Common myeloid progenitor, CD34-positive (primary cell): ENCODE measurements around the gene EFNA3.

ENCODE experiments used
- CTCF ChIA-PET: fragments of 350-600 bp; sonication (Branson Sonifier 250); formaldehyde crosslinking; loops from one replicate; lab custom pipeline; 2021; ENCODE audit warnings: antibody characterized with exemption; lab: Charles Lee
- POLR2A ChIA-PET: fragments of 350-600 bp; sonication (Branson Sonifier 250); formaldehyde crosslinking; loops from one replicate; lab custom pipeline; 2021; ENCODE audit warnings: antibody characterized with exemption; lab: Charles Lee
- DNase-seq, 3 donors: peaks; one replicate each; pipeline versions ENCODE4 v3.0.0 to v3.0.0-alpha.2; 2013
- H3K27ac ChIP-seq, 2 experiments: 1 replicate in 1 of 2; 2 replicates in 1 of 2; pipeline ENCODE4 v1.7.0; 2013; ENCODE audit warnings: inconsistent platforms in 2 of 2, low read length in 2 of 2, mild to moderate bottlenecking in 2 of 2, low read depth in 1 of 2, moderate library complexity in 1 of 2; ENCODE audit not compliant: severe bottlenecking in 2 of 2, insufficient read depth in 1 of 2, poor library complexity in 1 of 2
- H3K27me3 ChIP-seq, 5 experiments: replicated peaks in 2 of 5; 1 replicate in 3 of 5; 2 replicates in 2 of 5; pipeline versions ENCODE4 v1.6.1 to v1.7.0; 2013; ENCODE audit warnings: low read length in 4 of 5, mild to moderate bottlenecking in 2 of 5, moderate library complexity in 2 of 5, inconsistent platforms in 1 of 5; ENCODE audit not compliant: insufficient read depth in 5 of 5, control insufficient read depth in 4 of 5
- H3K36me3 ChIP-seq, 4 experiments: 1 replicate in 2 of 4; 2 replicates in 2 of 4; pipeline versions ENCODE4 v1.6.1 to v1.7.0; 2013; ENCODE audit warnings: low read length in 3 of 4, control low read depth in 1 of 4, mild to moderate bottlenecking in 1 of 4; ENCODE audit not compliant: control insufficient read depth in 4 of 4, insufficient read depth in 4 of 4
- H3K4me1 ChIP-seq, 4 experiments: 1 replicate in 3 of 4; 2 replicates in 1 of 4; pipeline versions ENCODE4 v1.6.1 to v1.7.1; 2013; ENCODE audit warnings: low read length in 3 of 4, mild to moderate bottlenecking in 3 of 4, control low read depth in 1 of 4, inconsistent platforms in 1 of 4, moderate library complexity in 1 of 4; ENCODE audit not compliant: control insufficient read depth in 4 of 4, insufficient read depth in 4 of 4; ENCODE audit errors: control extremely low read depth in 1 of 4
- H3K4me3 ChIP-seq, 7 experiments: 1 replicate in 4 of 7; 2 replicates in 3 of 7; pipeline versions ENCODE4 v1.5.1 to v1.7.0; 2013; ENCODE audit warnings: mild to moderate bottlenecking in 7 of 7, low read length in 6 of 7, moderate library complexity in 6 of 7, inconsistent platforms in 2 of 7, low read depth in 2 of 7, control low read depth in 1 of 7; ENCODE audit not compliant: insufficient read depth in 4 of 7, control insufficient read depth in 1 of 7; ENCODE audit errors: extremely low read depth in 1 of 7
- H3K9me3 ChIP-seq, 5 experiments: 1 replicate in 4 of 5; 2 replicates in 1 of 5; pipeline versions ENCODE4 v1.6.1 to v1.7.1; 2013; ENCODE audit warnings: low read length in 4 of 5, mild to moderate bottlenecking in 2 of 5, inconsistent platforms in 1 of 5, low read depth in 1 of 5, moderate library complexity in 1 of 5; ENCODE audit not compliant: control insufficient read depth in 4 of 5, insufficient read depth in 2 of 5; ENCODE audit errors: control extremely low read depth in 1 of 5
- WGBS: methylation state at CpG from one replicate; pipeline ENCODE4 v1.1.5; 2013; ENCODE audit not compliant: insufficient coverage; 5-methylcytosine and 5-hydroxymethylcytosine counted together

The EFNA3 gene

GRCh38 chr1:155131285-155131684 is 52.6 kb downstream of the EFNA3 start:
- H3K27me3 ChIP-seq, result peaks cover 0 to 5% (median 0%) of the 10 kb centered on the region in 5 experiments
- H3K4me3 ChIP-seq, result no peak overlapping the region
- WGBS, result 96% methylated on average over 8 of the region's 8 CpGs
- H3K27ac ChIP-seq, result no peak overlapping the region
- no peaks in the 10 kb centered on the region for H3K9me3 ChIP-seq
- H3K4me1 ChIP-seq, result peaks cover 10 to 64% (median 62%) of the 10 kb centered on the region in 4 experiments
- ChIA-PET POLR2A (interaction anchor here (0.9 to 2.0 kb wide), 2 partner anchors 36 to 68 kb away, joined by 3 to 8 read pairs; no protein-coding TSS in a partner anchor), CTCF (interaction anchor here (1.1 to 8.6 kb wide), 6 partner anchors 10 to 62 kb away, joined by 3 to 52 read pairs (median 6); no protein-coding TSS in a partner anchor)
- peaks cover 0 to 31% (median 18%) of the 10 kb centered on the region in 4 experiments for H3K36me3 ChIP-seq
- DNase-seq, result no peak

GRCh38 chr1:155131856-155132255 is 53.2 kb downstream of the EFNA3 start:
- DNase-seq, result no peak
- Histone ChIP-seq H3K4me1 (peaks cover 12 to 62% (median 60%) of the 10 kb centered on the region in 4 experiments), H3K27ac (no peak overlapping the region), H3K9me3 (no peaks in the 10 kb centered on the region), H3K27me3 (peaks cover 0 to 5% (median 0%) of the 10 kb centered on the region in 5 experiments), H3K36me3 (peaks cover 0 to 31% (median 18%) of the 10 kb centered on the region in 4 experiments), H3K4me3 (no peak overlapping the region)
- ChIA-PET POLR2A (no interaction called here), CTCF (interaction anchor here (0.8 to 8.6 kb wide), 6 partner anchors 11 to 43 kb away, joined by 3 to 52 read pairs (median 6); no protein-coding TSS in a partner anchor)
- 88% methylated on average over 1 of the region's 2 CpGs for WGBS

GRCh38 chr1:155133799-155134281 is 55.2 kb downstream of the EFNA3 start:
- POLR2A ChIA-PET, result no interaction called here
- Histone ChIP-seq H3K9me3 (no peaks in the 10 kb centered on the region), H3K4me1 (peaks cover 14 to 58% (median 53%) of the 10 kb centered on the region in 4 experiments), H3K27me3 (no peaks in the 10 kb centered on the region), H3K4me3 (no peak overlapping the region), H3K36me3 (peaks cover 3 to 38% (median 21%) of the 10 kb centered on the region in 4 experiments), H3K27ac (peak overlapping the region in 1 of 2 experiments; percentile 20)
- WGBS, result 97% methylated on average over 4 of the region's 7 CpGs
- CTCF ChIA-PET, result interaction anchor here (0.7 to 6.6 kb wide), 9 partner anchors 10 to 45 kb away, joined by 3 to 49 read pairs (median 8); partner anchors contain the start of genes KRTCAP2 and TRIM46
- DNase-seq, result no peak

GRCh38 chr1:155134322-155134721 is 55.7 kb downstream of the EFNA3 start:
- CTCF ChIA-PET, result interaction anchor here (0.7 to 6.6 kb wide), 11 partner anchors 10 to 49 kb away, joined by 3 to 49 read pairs (median 8); partner anchors contain the start of genes KRTCAP2 and TRIM46
- POLR2A ChIA-PET, result interaction anchor here (1.2 kb wide), 1 partner anchor 16 kb away, joined by 3 read pairs; no protein-coding TSS in a partner anchor
- Histone ChIP-seq H3K36me3 (peaks cover 3 to 41% (median 21%) of the 10 kb centered on the region in 4 experiments), H3K4me1 (peaks cover 14 to 55% (median 50%) of the 10 kb centered on the region in 4 experiments), H3K9me3 (no peaks in the 10 kb centered on the region), H3K4me3 (no peak overlapping the region), H3K27me3 (no peaks in the 10 kb centered on the region), H3K27ac (peak overlapping the region in 1 of 2 experiments; percentile 98)
- 85% methylated on average over 1 of the region's 1 CpG for WGBS
- no peak for DNase-seq

- peaks cover 3 to 41% (median 21%) of the 10 kb centered on the region in 4 experiments for H3K36me3 ChIP-seq
- H3K4me3 ChIP-seq, result peak overlapping the region; percentile 47 to 89 (median 76)
- peak overlapping the region; percentile 97 to 98 for H3K27ac ChIP-seq
- peaks cover 17 to 54% (median 49%) of the 10 kb centered on the region in 4 experiments for H3K4me1 ChIP-seq
- no peak for DNase-seq
- WGBS, result 38% methylated on average over 18 of the region's 18 CpGs
- H3K9me3 ChIP-seq, result no peaks in the 10 kb centered on the region
- CTCF ChIA-PET, result interaction anchor here (0.7 to 6.6 kb wide), 11 partner anchors 9 to 50 kb away, joined by 3 to 49 read pairs (median 8); partner anchors contain the start of genes KRTCAP2 and TRIM46
- POLR2A ChIA-PET, result interaction anchor here (1.2 to 2.0 kb wide), 4 partner anchors 17 to 38 kb away, joined by 3 to 12 read pairs (median 4); partner anchors contain the start of gene KRTCAP2
- H3K27me3 ChIP-seq, result no peaks in the 10 kb centered on the region
Measured at GRCh38 chr1:155134880-155135414, 56.3 kb downstream of the EFNA3 start.

GRCh38 chr1:155135415-155136028 is 56.9 kb downstream of the EFNA3 start, which contains the start of gene SLC50A1:
TSS of gene SLC50A1 (plus strand) at chr1:155135852. CDS start at chr1:155135912, 60 bp downstream.
- H3K36me3 ChIP-seq, result peaks cover 3 to 41% (median 21%) of the 10 kb centered on the region in 4 experiments
- H3K4me1 ChIP-seq, result peaks cover 16 to 51% (median 45%) of the 10 kb centered on the region in 4 experiments
- H3K27ac ChIP-seq, result peak within 1 kb of the TSS; percentile 97 to 98
- ChIA-PET POLR2A (interaction anchor here (0.7 to 2.0 kb wide), 6 partner anchors 17 to 83 kb away, joined by 3 to 12 read pairs (median 4); partner anchors contain the start of gene KRTCAP2), CTCF (interaction anchor here (1.7 to 6.6 kb wide), 8 partner anchors 9 to 50 kb away, joined by 5 to 49 read pairs (median 8); partner anchors contain the start of genes KRTCAP2 and TRIM46)
- H3K4me3 ChIP-seq, result peak within 1 kb of the TSS; percentile 47 to 89 (median 76)
- under 1% methylated on average over 47 of the region's 52 CpGs for WGBS
- H3K27me3 ChIP-seq, result no peaks in the 10 kb centered on the region
- peak; percentile 95 to 96 (median 96) for DNase-seq
- no peaks in the 10 kb centered on the region for H3K9me3 ChIP-seq
